Stimulated activated naive CD4-positive, alpha-beta T cell treated with Interleukin-2 at 50 U/mL for 16 hours (primary cell): ENCODE measurements around the gene OLIG2.

Experiments used
- DNase-seq: peaks from one replicate; lab custom pipeline; 2025; lab: John Stamatoyannopoulos, UW

The OLIG2 gene

GRCh38 chr21:33025489-33026442, at the start of gene OLIG2:
Gene OLIG2 (plus strand): TSS chr21:33025935. CDS start chr21:33026863, 928 bp downstream.
- no peak for DNase-seq

DNA sequence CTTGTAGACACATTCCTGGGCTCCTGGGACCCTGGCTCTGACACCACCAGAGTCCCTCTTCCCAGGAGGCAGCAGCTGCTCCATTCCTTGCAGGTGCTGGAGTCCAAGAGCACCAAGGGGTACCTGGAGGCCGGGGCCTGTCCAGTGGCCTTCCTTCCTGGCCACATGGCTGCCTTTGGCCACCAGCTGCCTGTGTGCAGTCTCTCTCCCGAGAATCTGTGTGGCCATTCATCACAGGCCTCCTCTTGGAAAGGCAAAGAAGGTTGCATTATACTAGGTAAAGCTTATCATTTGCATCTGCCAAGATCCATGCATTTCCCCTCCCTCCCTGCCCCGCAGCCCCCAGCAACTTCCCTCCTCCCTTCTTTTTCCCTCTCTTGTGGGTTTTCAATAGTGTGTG, 48.9 kb upstream of the OLIG2 start:
- no peak for DNase-seq

DNA sequence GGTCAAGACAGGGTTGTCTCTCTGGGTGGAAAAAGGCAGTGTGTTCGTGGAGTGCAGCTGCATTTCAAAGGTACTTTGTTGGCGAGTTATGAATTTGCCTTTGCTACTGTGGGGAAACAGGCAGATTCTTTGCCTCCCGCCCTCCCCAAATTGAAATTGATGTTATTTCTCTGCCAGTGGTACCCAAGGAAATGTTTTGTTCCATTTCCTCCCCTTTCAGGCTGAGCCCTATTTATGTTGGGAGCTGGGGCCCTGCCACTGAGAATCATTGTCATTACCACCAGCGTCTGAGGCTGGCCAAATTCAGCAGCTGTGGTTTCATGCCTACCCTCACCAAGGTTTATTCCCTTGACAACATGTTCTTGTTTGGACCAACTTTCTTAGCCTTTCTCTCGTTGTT, 48.5 kb upstream of the OLIG2 start:
- DNase-seq: no peak

DNA sequence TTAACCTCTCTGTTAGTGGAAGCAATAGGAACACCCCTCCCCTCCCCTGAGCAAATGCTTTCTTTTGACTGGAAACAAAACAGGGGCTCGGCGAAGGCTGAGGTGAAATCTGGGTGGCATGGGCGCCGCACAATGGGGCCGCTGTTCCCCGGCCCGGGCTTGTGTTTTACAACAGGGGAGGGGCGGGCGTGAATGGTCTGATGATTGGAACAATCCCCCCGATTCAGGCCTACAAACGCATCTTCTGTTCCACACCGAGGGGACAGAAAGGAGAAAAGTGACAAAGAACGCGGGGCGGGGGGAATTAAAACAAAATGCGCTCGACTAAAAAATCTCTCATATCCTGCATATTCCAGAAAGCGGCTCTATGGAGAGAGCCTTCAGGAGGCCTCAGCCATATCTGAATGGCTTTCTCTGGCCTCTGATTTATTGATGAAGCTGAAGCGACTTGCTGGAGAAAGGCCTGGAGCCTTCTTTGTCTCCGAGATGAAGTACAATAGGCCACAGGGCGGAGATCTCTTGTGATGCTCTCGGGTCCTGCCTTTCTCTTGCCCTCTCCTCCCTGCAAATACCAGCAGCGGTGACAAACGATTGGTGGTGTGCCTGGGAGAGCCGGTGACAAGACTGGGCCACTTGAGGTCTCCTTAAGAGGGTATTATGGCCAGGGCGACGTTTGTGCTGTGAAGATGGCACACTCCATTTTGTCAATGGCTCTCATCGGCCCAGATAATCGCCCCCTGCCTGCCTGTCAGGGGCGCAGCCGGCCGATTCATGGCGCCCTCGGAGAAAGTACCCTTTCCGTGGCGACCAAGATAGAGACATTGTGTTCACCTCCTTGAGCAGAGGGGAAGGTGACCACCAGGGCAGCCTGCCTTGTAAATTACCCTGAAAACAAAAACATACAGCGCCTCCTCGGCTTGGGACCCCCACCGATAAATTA, 47.1 kb upstream of the OLIG2 start:
- no peak for DNase-seq

DNA sequence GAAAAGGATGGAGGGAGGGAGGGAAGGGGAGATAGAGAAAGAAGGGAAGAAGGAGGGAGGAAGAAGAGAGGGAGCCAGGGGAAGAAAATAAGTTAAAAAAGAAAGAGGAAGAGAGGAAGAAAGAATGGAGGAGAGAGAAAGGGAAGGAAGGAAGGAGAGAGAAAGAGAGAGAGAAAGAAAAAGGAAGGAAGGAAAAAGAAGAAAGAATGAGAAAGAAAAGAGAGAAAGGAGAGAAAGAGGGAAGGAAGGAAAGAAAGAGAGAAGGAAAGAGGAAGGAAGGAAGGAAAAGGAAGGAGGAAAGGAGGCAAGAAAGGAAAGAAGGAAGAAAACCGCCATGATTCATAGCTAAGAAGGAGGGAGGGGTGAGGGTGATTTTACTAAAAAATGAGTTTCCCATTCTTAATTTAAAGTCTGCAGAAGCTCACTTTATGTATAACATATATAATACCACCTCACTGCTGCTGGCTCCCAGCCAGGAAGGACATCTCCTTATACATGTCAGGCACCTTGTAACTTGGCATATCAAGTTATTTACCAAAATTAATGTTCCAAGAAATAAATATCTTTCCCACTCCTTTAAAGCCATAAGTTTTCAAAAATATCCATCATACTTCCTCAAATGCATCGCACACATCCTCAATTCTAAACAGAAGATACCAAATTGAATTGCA, 46.0 kb upstream of the OLIG2 start:
- no peak for DNase-seq

- DNase-seq: no peak
Observed at GRCh38 chr21:32981096-32981495, 44.6 kb upstream of the OLIG2 start.

- no peak for DNase-seq
Observed at GRCh38 chr21:32990666-32991065, 35.1 kb upstream of the OLIG2 start.

DNA sequence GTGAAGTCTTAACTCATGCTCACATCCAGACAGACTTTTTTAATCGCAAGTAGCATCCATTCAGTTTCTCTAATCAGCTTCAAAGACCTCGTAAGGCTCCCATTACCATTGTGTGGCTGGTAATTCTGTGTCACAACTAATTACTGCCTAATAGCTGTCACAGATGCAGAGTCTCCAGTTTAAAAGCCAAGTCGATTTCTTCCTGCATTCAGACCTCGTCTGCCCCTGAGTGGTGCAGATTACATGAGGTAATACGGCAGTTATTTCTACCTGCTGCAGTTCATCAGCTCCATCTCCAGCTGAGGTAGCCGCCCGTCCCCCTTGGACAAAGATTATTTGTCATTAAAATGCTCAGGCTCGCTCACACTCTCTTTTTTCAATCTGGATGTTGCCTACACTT, 34.4 kb upstream of the OLIG2 start:
- no peak for DNase-seq

- DNase-seq: no peak
Observed at GRCh38 chr21:32993894-32994293, 31.8 kb upstream of the OLIG2 start.

DNA sequence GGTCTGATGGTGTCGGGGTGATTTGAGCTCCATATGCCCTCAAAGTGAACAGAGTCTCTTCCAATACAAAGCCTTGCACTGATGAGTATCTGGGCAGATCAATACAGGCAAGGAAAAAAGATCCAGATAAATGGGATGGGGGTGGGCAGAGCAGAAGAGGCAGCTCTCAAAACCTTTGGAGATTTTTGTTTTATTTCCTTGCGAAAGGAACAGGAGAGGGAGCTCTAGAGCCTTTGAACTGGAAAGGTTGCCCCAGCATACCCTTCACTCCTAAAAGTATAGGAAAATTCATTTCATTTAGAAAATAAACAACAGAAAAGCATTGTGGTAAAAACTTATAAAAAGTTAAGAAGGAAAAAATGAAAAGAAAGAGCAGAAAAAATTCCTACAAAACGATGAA, 31.4 kb upstream of the OLIG2 start:
- no peak for DNase-seq

DNA sequence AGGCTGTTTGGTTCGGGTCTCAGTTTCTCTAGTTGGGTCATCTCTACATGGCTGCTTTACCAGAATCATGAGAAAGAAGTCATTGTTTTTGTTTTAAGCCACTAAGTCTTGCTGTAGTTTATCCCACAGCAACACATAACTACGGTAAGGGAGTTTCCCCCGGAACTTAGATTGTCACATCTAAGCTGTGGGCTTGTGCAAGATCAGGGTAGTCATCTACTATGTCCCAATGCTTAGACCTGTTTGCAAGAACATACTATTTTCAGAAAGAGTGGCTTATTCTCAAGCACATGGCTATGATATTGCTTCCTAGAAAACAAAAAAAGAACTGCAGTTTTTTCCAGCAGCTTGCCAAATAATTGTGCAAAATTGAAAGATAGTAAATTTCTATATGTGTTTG, 18.0 kb upstream of the OLIG2 start:
- no peak for DNase-seq

- no peak for DNase-seq
Observed at GRCh38 chr21:33008333-33009051, 17.2 kb upstream of the OLIG2 start.

- DNase-seq: no peak
Observed at GRCh38 chr21:33010931-33011330, 14.8 kb upstream of the OLIG2 start.

DNA sequence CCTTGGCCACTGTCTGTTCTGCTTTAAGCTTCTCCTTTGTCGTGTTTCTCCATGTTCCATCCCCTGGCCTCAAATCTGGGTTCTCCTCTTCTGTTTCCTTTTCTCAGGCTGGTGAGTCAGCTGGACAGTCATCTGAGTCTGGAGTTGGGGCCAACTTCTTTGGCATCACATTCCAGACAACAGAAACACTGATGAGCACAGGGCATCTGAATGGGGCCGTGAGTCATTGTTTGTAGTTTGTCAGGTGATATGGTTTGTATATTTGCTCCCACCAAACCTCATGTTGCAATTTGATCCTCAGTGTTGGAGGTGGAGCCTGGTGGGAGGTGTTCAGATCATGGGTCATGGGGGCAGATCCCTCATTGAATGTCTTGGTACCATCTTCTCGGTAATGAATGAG, 14.3 kb upstream of the OLIG2 start:
- DNase-seq: no peak

DNA sequence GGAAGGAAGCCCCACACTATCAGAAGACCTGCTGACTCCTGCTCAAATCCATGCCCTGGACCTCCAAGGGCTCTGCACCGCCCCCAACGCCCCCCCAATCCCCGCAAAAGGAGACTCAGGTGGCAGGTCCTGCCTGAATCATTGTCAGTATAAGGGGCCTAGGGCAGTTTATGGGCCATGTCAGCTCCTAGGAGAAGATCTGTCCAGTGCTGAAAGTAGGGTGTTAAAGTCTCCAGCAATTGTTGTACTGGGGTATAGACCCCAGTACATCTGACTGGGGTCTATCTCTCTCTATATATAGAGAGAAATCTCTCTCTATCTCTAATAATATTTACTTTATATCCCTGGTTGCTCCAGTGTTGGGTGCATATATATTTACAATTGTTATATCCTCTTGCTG, 12.1 kb upstream of the OLIG2 start:
- DNase-seq: no peak

GRCh38 chr21:33014331-33014730, 11.4 kb upstream of the OLIG2 start:
- no peak for DNase-seq

DNA sequence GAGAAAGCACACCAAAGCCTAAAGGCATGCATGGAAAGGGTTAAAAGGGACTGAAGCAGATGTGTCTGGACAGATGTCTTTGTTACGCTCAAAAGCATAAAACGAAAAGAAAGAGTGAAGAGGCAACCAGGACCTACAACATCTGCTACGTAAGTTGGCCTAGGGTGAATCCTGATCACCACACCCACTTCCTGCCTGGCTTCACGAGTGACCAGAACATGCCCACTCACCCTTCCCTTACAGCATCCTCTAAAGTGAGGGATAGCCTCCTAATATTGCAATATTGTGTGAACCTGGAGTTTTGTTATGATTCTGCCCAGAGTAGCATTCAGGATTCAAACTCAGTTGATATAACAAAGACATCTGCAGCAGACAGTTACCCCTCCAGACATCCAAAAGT, 10.6 kb upstream of the OLIG2 start:
- DNase-seq: no peak

- DNase-seq: no peak
Observed at GRCh38 chr21:33015756-33016155, 10.0 kb upstream of the OLIG2 start.

DNA sequence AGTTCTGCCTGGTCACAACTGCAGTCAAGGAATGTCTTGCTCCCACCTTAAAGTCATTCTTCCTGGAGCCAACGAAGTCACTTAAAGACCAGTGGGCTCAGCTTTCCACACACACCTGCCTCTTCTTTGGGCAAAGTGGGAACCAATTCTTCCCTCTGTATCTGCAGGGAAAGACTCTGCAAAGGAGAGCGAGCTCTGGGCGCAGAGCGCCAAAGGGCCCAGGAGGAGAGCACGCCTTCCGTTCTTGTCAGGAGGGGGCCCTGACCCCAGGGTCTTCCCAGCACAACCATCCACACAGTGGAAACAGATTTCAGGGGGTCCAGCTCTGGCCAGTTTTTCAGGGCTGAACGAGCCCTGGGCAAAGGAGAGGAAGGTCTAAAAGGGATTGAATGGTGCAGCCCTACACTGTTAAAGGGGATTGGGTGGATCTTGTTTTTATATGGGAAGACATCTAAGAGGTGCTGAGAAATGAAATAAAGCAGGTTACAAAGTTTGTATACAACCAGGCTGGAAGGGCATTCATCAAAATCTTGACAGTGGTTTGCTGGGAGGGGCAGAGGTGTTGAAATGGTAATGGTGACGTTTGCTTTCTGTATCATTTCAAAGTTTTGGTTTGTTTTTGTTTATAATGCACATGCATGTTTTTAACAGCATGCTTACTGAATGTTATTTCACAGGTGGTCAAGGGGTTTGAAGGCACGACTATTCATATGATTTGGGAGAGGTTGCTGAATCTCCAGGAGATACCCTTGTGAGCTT, 6.8 kb upstream of the OLIG2 start:
- no peak for DNase-seq

DNA sequence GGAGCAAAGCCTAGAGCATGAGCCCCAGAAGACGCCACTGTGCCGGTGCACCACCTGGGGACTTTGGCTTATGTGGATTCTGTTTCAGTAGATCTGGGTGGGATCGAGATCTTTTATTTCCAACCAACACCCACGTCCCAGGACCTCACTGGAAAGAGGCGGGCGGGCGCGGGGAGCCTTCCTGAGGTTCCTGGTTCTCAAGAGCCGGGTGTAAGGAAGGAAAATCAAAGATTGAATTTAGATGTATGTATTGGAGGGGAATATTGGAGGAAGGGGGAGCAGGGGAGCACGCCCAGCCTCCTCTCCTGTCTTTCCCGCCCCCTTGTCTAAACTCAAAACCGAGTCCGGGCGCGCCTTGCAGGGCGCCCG, 6.2 kb upstream of the OLIG2 start:
- DNase-seq: no peak
